Astrocyte (in vitro differentiated cells and primary cell): ENCODE results near the gene GRAMD1B.

Experiments
- CTCF ChIP-seq: IDR thresholded peaks from 2 replicates; pipeline ENCODE4 v1.5.1; 2011; ENCODE audit warnings: low read depth, mild to moderate bottlenecking, inconsistent platforms, low read length, moderate library complexity; ENCODE audit not compliant: insufficient read depth
- EZH2 ChIP-seq: IDR thresholded peaks from 2 replicates; pipeline ENCODE4 v1.6.1; 2012; ENCODE audit warnings: mild to moderate bottlenecking, low read length, inconsistent platforms; ENCODE audit not compliant: insufficient read depth

- TF ChIP-seq CTCF (no peak), EZH2 (no peak)
These were observed 49.2 kb downstream of the GRAMD1B start for GRCh38 chr11:123479048-123479837.
